ENCODE measurements around the gene LRRC8E.

Gene LRRC8E

GRCh38 chr19:7903244-7904073 lies 15.1 kb downstream of the LRRC8E start, which contains the start of gene MAP2K7:
Gene MAP2K7 (plus strand): TSS chr19:7903877. CDS start chr19:7903945, 68 bp downstream.
- Histone ChIP-seq H3K36me3 (ENCODE audit: insufficient read depth, low read length) (no peaks in the 10 kb centered on the region), H3K79me2 (ENCODE audit: insufficient read depth, low read length) (peaks cover 51% of the 10 kb centered on the region), H3K9ac (ENCODE audit: low read depth, low read length, poor library complexity, severe bottlenecking) (peak within 1 kb of the TSS; percentile 92), H3K9me3 (ENCODE audit: insufficient read depth, low read depth, low read length) (no peaks in the 10 kb centered on the region), H3K4me1 (ENCODE audit: insufficient read depth, low read length, poor library complexity, severe bottlenecking) (peaks cover 25% of the 10 kb centered on the region), H3K4me2 (ENCODE audit: low read depth, low read length, poor library complexity, severe bottlenecking) (peak within 1 kb of the TSS; percentile 95), H4K20me1 (ENCODE audit: insufficient read depth, low read length, poor library complexity, severe bottlenecking) (peaks cover 33% of the 10 kb centered on the region), H2AFZ (ENCODE audit: low read length) (peak within 1 kb of the TSS; percentile 95), H3K4me3 (ENCODE audit: low read length, poor library complexity, severe bottlenecking) (peak within 1 kb of the TSS; percentile 91), H3F3A (ENCODE audit: low read depth) (no peaks in the 10 kb centered on the region), H3K27me3 (ENCODE audit: insufficient read depth, low read length, poor library complexity, severe bottlenecking) (no peaks in the 10 kb centered on the region), H3K9me2 (replicated peaks; ENCODE audit: low read depth, low read length) (no peaks in the 10 kb centered on the region)
- TF ChIP-seq CTCF (conservative IDR thresholded peaks at IDR 0.05; ENCODE audit: low read length) = peak; percentile 75
- no peak for TF ChIP-seq EZH2phosphoT487 (IDR thresholded peaks at IDR 0.05; ENCODE audit: borderline replicate concordance)

DNA sequence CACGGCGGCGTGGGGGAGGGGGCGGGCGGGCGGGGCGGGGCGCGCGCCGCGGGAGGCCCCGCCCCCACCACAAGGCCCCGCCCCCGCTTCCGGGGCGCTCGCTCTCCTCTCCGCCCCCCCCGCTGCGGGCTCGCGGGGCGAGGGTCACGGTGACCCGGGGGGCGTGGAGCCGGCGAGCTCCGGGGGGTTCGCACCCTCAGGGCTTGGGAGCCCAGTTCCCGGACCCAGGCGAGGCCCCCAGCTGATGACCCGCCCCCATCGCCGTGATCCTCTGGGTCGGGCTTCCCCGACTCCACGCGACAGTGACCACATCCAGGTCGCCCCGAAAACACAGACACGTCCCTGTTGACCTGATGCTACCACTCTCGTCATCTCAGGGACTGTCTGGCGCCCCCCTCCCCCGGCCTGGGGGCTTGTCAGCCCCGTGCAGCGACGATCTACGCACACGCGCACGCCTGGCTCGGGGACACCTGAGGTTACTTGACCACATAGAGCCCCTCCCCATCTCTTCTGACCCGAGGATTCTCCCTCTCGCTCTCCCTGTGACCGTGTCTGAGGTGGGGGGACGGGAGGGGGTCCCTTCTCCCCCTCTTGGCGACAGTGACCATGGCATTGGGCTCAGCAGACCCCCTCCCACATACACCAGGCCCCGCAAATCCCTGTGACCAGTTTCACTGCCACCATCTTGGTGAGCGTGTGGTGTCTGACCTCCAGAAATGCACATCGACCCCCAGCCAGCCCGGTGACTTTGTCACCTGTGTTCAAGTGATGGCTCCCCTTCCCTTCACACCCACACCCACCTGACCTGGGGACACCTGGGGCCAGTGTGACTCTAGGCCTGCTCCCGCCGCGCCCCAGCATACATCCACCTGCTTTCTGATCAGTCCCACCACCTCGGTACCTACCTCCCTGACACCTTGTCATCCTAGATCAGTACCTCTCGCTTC lies 16.0 kb downstream of the LRRC8E start:
- Histone ChIP-seq H2AFZ (ENCODE audit: low read length) (0 out of 2 replicates have a peak overlapping the region, but pooled peaks have one; percentile 43), H3K27me3 (ENCODE audit: insufficient read depth, low read length, poor library complexity, severe bottlenecking) (no peaks in the 10 kb centered on the region), H3F3A (ENCODE audit: low read depth) (no peaks in the 10 kb centered on the region), H3K9me2 (replicated peaks; ENCODE audit: low read depth, low read length) (no peaks in the 10 kb centered on the region), H4K20me1 (ENCODE audit: insufficient read depth, low read length, poor library complexity, severe bottlenecking) (peaks cover 39% of the 10 kb centered on the region), H3K4me3 (ENCODE audit: low read length, poor library complexity, severe bottlenecking) (peak overlapping the region; percentile 88), H3K36me3 (ENCODE audit: insufficient read depth, low read length) (no peaks in the 10 kb centered on the region), H3K9ac (ENCODE audit: low read depth, low read length, poor library complexity, severe bottlenecking) (peak overlapping the region; percentile 89), H3K9me3 (ENCODE audit: insufficient read depth, low read depth, low read length) (no peaks in the 10 kb centered on the region), H3K4me2 (ENCODE audit: low read depth, low read length, poor library complexity, severe bottlenecking) (peak overlapping the region; percentile 94), H3K4me1 (ENCODE audit: insufficient read depth, low read length, poor library complexity, severe bottlenecking) (peaks cover 25% of the 10 kb centered on the region), H3K79me2 (ENCODE audit: insufficient read depth, low read length) (peaks cover 54% of the 10 kb centered on the region)
- no peak for TF ChIP-seq EZH2phosphoT487 (IDR thresholded peaks at IDR 0.05; ENCODE audit: borderline replicate concordance)
- TF ChIP-seq CTCF (conservative IDR thresholded peaks at IDR 0.05; ENCODE audit: low read length) = no peak

DNA sequence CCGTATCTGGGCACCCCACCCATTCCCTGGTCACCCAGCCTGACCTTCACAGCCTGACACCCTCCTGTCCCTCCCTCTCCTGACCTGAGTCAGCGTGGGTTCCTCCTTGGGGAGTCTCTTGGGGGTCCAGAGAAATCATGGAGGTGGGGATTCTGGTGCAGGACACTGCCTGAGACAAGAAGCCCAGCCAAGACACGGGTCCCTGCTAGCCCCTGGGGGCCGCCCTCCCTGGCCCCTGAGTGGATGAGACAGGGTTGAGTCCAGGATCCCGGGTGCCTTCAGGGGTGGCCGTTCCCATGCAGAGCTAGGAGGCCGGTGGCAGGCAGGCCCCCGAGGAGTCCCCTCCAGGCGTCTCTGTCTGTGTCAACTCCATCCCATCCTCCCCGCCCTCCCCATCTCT lies 17.0 kb downstream of the LRRC8E start:
- Histone ChIP-seq H3K27me3 (ENCODE audit: insufficient read depth, low read length, poor library complexity, severe bottlenecking) (no peaks in the 10 kb centered on the region), H2AFZ (ENCODE audit: low read length) (no peak overlapping the region), H3K4me2 (ENCODE audit: low read depth, low read length, poor library complexity, severe bottlenecking) (peak overlapping the region; percentile 94), H3K79me2 (ENCODE audit: insufficient read depth, low read length) (peaks cover 54% of the 10 kb centered on the region), H3K9me3 (ENCODE audit: insufficient read depth, low read depth, low read length) (no peaks in the 10 kb centered on the region), H3K4me1 (ENCODE audit: insufficient read depth, low read length, poor library complexity, severe bottlenecking) (peaks cover 25% of the 10 kb centered on the region), H3K9me2 (replicated peaks; ENCODE audit: low read depth, low read length) (no peaks in the 10 kb centered on the region), H3F3A (ENCODE audit: low read depth) (no peaks in the 10 kb centered on the region), H4K20me1 (ENCODE audit: insufficient read depth, low read length, poor library complexity, severe bottlenecking) (peaks cover 39% of the 10 kb centered on the region), H3K4me3 (ENCODE audit: low read length, poor library complexity, severe bottlenecking) (peak overlapping the region; percentile 88), H3K36me3 (ENCODE audit: insufficient read depth, low read length) (no peaks in the 10 kb centered on the region), H3K9ac (ENCODE audit: low read depth, low read length, poor library complexity, severe bottlenecking) (peak overlapping the region; percentile 89)
- TF ChIP-seq EZH2phosphoT487 (IDR thresholded peaks at IDR 0.05; ENCODE audit: borderline replicate concordance) (no peak), CTCF (conservative IDR thresholded peaks at IDR 0.05; ENCODE audit: low read length) (no peak)
